HG02943 (cell line): ENCODE measurements around the gene ZNF428.
"Not testable (repeated sequence)": the region's sequence is repeated elsewhere in the genome, so short reads cannot be mapped to it uniquely, and the experiment has no call there.

Experiments
- ATAC-seq: cut with Tn5 transposase; IDR thresholded peaks from one replicate; pipeline ENCODE4 v1.9.1; 2021; ENCODE audit warnings: mild to moderate bottlenecking, low read depth, moderate library complexity; ENCODE audit not compliant: unreplicated experiment

The ZNF428 gene

GRCh38 chr19:43595605-43595998 lies 23.8 kb downstream of the ZNF428 start:
- ATAC-seq: peak; percentile 9

GRCh38 chr19:43594710-43595604 lies 24.5 kb downstream of the ZNF428 start:
- ATAC-seq: no peak

GRCh38 chr19:43594081-43594697 lies 25.2 kb downstream of the ZNF428 start:
- ATAC-seq: no peak

GRCh38 chr19:43592800-43593350 lies 26.6 kb downstream of the ZNF428 start:
- no peak for ATAC-seq

GRCh38 chr19:43591904-43592772 lies 27.3 kb downstream of the ZNF428 start:
- no peak for ATAC-seq

GRCh38 chr19:43589678-43590077 lies 29.8 kb downstream of the ZNF428 start:
- no peak for ATAC-seq

- ATAC-seq: no peak
Measured at GRCh38 chr19:43589277-43589676, 30.2 kb downstream of the ZNF428 start.

- ATAC-seq: not testable (repeated sequence)
Measured at GRCh38 chr19:43587029-43587428, 32.4 kb downstream of the ZNF428 start.

GRCh38 chr19:43586346-43586745 lies 33.1 kb downstream of the ZNF428 start:
- no peak for ATAC-seq

- no peak for ATAC-seq
Measured at GRCh38 chr19:43584484-43584883, 34.9 kb downstream of the ZNF428 start.

- no peak for ATAC-seq
Measured at GRCh38 chr19:43582495-43582894, 36.9 kb downstream of the ZNF428 start.

- no peak for ATAC-seq
Measured at GRCh38 chr19:43581467-43581866, 38.0 kb downstream of the ZNF428 start.

GRCh38 chr19:43578787-43579186 lies 40.6 kb downstream of the ZNF428 start:
- no peak for ATAC-seq

- no peak for ATAC-seq
Measured at GRCh38 chr19:43575955-43576878, 43.2 kb downstream of the ZNF428 start.

GRCh38 chr19:43575156-43575950 lies 44.1 kb downstream of the ZNF428 start, which contains the start of the genes PINLYP and XRCC1:
TSS of gene PINLYP (plus strand) at chr19:43575801. CDS start at chr19:43577192, 1,391 bp downstream.
TSS of gene XRCC1 (minus strand) at chr19:43575527. CDS start at chr19:43575458, 69 bp downstream.
- peak; percentile 96 for ATAC-seq

GRCh38 chr19:43574424-43575155 lies 44.8 kb downstream of the ZNF428 start:
- ATAC-seq: no peak

GRCh38 chr19:43572171-43572588 lies 47.2 kb downstream of the ZNF428 start:
- ATAC-seq: no peak
